Thymus (tissue), 11 donors: ENCODE results near the gene FSD1. TPM values are rescaled to one million over a fixed set of nuclear protein-coding genes. Genes with fewer than 3 reads are reported as not detected.
A peak's percentile ranks its signal among the peaks of the same experiment; 100 is the strongest.
"Not testable (repeated sequence)": the region's sequence is repeated elsewhere in the genome, so short reads cannot be mapped to it uniquely, and the experiment has no call there.

Experiments
- DNase-seq, 9 donors: peaks; one replicate each; pipeline ENCODE4 v3.0.0-alpha.2; 2013; ENCODE audit warnings: low spot score in 9 of 9, low read depth in 6 of 9, missing footprints in 1 of 9
- H3K27ac ChIP-seq, 2 donors: one replicate each; pipeline ENCODE4 v1.5.1; 2013; ENCODE audit warnings: control low read depth in 1 of 2, low read depth in 1 of 2, low read length in 1 of 2, mild to moderate bottlenecking in 1 of 2, moderate library complexity in 1 of 2
- H3K27me3 ChIP-seq, 2 donors: one replicate each; pipeline ENCODE4 v1.5.1; 2013; ENCODE audit warnings: low read length in 1 of 2; ENCODE audit not compliant: control insufficient read depth in 2 of 2, insufficient read depth in 1 of 2
- H3K36me3 ChIP-seq, 2 donors: one replicate each; pipeline ENCODE4 v1.5.1; 2013; ENCODE audit warnings: low read length in 1 of 2, mild to moderate bottlenecking in 1 of 2, moderate library complexity in 1 of 2; ENCODE audit not compliant: control insufficient read depth in 2 of 2, insufficient read depth in 2 of 2
- H3K4me1 ChIP-seq, 2 donors: one replicate each; pipeline ENCODE4 v1.5.1; 2013; ENCODE audit warnings: low read length in 2 of 2; ENCODE audit not compliant: control insufficient read depth in 2 of 2, insufficient read depth in 2 of 2
- H3K4me3 ChIP-seq, 2 donors: one replicate each; pipeline ENCODE4 v1.5.1; 2013; ENCODE audit warnings: low read length in 2 of 2, control low read depth in 1 of 2, mild to moderate bottlenecking in 1 of 2
- H3K9me3 ChIP-seq, 2 donors: one replicate each; pipeline ENCODE4 v1.5.1; 2013; ENCODE audit warnings: low read length in 1 of 2, mild to moderate bottlenecking in 1 of 2; ENCODE audit not compliant: control insufficient read depth in 2 of 2, insufficient read depth in 1 of 2
- WGBS: extraction: QIAGEN DNeasy Blood & Tissue Kit; methylation state at CpG from one replicate; pipeline ENCODE4 v1.1.7; 2013; 5-methylcytosine and 5-hydroxymethylcytosine counted together
- polyA plus RNA-seq: library from polyadenylated mRNA; stranded (reverse); fragments of 200-250 nt; gene quantifications from one replicate; pipeline ENCODE4 v1.2.3, GENCODE V29; 2013
- total RNA-seq: library from RNA; stranded (reverse); fragments of 120-200 nt; gene quantifications from one replicate; pipeline ENCODE4 v1.2.4, GENCODE V29; 2013
- donor health status: healthy.

The FSD1 gene
- total and polyA plus RNA-seq, 2 donors = 4.3 to 19.2 TPM

- no peak overlapping the region for H3K27ac ChIP-seq
- 72% methylated on average over 21 of the region's 21 CpGs for WGBS
- DNase-seq = peak in 7 of 9 donors; percentile 30 to 71 (median 50)
- H3K36me3 ChIP-seq = peaks cover 50 to 73% of the 10 kb centered on the region in 2 donors
- no peak overlapping the region for H3K4me3 ChIP-seq
- H3K4me1 ChIP-seq = no peaks in the 10 kb centered on the region
- peaks cover 0 to 11% of the 10 kb centered on the region in 2 donors for H3K9me3 ChIP-seq
- H3K27me3 ChIP-seq = no peaks in the 10 kb centered on the region
Measured at GRCh38 chr19:4267101-4267900, 37.1 kb upstream of the FSD1 start.

GRCh38 chr19:4267901-4268815, 36.2 kb upstream of the FSD1 start:
- Histone ChIP-seq H3K36me3 (peaks cover 48 to 65% of the 10 kb centered on the region in 2 donors), H3K27ac (no peak overlapping the region), H3K9me3 (peaks cover 0 to 11% of the 10 kb centered on the region in 2 donors), H3K4me3 (no peak overlapping the region), H3K27me3 (no peaks in the 10 kb centered on the region), H3K4me1 (no peaks in the 10 kb centered on the region)
- WGBS = 97% methylated on average over 30 of the region's 30 CpGs
- DNase-seq = no peak

- 94% methylated on average over 13 of the region's 13 CpGs for WGBS
- H3K27me3 ChIP-seq = no peaks in the 10 kb centered on the region
- H3K4me1 ChIP-seq = no peaks in the 10 kb centered on the region
- H3K9me3 ChIP-seq = peaks cover 0 to 11% of the 10 kb centered on the region in 2 donors
- peaks cover 42 to 61% of the 10 kb centered on the region in 2 donors for H3K36me3 ChIP-seq
- DNase-seq = no peak
- no peak overlapping the region for H3K27ac ChIP-seq
- H3K4me3 ChIP-seq = no peak overlapping the region
Measured at GRCh38 chr19:4268816-4269430, 35.5 kb upstream of the FSD1 start.

GRCh38 chr19:4272894-4273293, 31.5 kb upstream of the FSD1 start:
- H3K9me3 ChIP-seq = peaks cover 0 to 8% of the 10 kb centered on the region in 2 donors
- H3K4me3 ChIP-seq = no peak overlapping the region
- no peaks in the 10 kb centered on the region for H3K4me1 ChIP-seq
- H3K27ac ChIP-seq = no peak overlapping the region
- no peak for DNase-seq
- WGBS = 98% methylated on average over 10 of the region's 10 CpGs
- H3K27me3 ChIP-seq = peaks cover 5 to 13% of the 10 kb centered on the region in 2 donors
- H3K36me3 ChIP-seq = peaks cover 20 to 30% of the 10 kb centered on the region in 2 donors

GRCh38 chr19:4274321-4274686, 30.1 kb upstream of the FSD1 start:
- H3K4me1 ChIP-seq, H3K4me3 ChIP-seq, H3K27ac ChIP-seq, H3K9me3 ChIP-seq, DNase-seq: not testable (repeated sequence)
- WGBS = 97% methylated on average over 6 of the region's 6 CpGs
- Histone ChIP-seq H3K27me3 (peaks cover 19 to 27% of the 10 kb centered on the region in 2 donors), H3K36me3 (peaks cover 7 to 16% of the 10 kb centered on the region in 2 donors)

- no peak for DNase-seq
- 80% methylated on average over 16 of the region's 16 CpGs for WGBS
- H3K27me3 ChIP-seq = peaks cover 37 to 53% of the 10 kb centered on the region in 2 donors
Measured at GRCh38 chr19:4277191-4277696, 27.2 kb upstream of the FSD1 start.

GRCh38 chr19:4278010-4278409, 26.4 kb upstream of the FSD1 start:
- WGBS = 4% methylated on average over 4 of the region's 4 CpGs
- H3K4me3 ChIP-seq = no peak overlapping the region
- DNase-seq = no peak
- peaks cover 37 to 58% of the 10 kb centered on the region in 2 donors for H3K27me3 ChIP-seq
- H3K27ac ChIP-seq = no peak overlapping the region
- peaks cover 0 to 3% of the 10 kb centered on the region in 2 donors for H3K36me3 ChIP-seq
- peaks cover 3 to 7% of the 10 kb centered on the region in 2 donors for H3K4me1 ChIP-seq
- peaks cover under 1 to 3% of the 10 kb centered on the region in 2 donors for H3K9me3 ChIP-seq

More at GRCh38 chr19:4277191-4277696, 27.2 kb upstream of the FSD1 start:
- peaks cover 0 to 3% of the 10 kb centered on the region in 2 donors for H3K9me3 ChIP-seq
- H3K4me1 ChIP-seq = peaks cover 3 to 7% of the 10 kb centered on the region in 2 donors
- H3K27ac ChIP-seq = no peak overlapping the region
- no peak overlapping the region for H3K4me3 ChIP-seq
- H3K36me3 ChIP-seq = peaks cover 0 to 3% of the 10 kb centered on the region in 2 donors

- H3K4me3 ChIP-seq = peak within 1 kb of the TSS in 1 of 2 donors; percentile 21
- DNase-seq = no peak
- H3K9me3 ChIP-seq = peaks cover 1 to 3% of the 10 kb centered on the region in 2 donors
- no peaks in the 10 kb centered on the region for H3K36me3 ChIP-seq
- H3K27ac ChIP-seq = no peak within 1 kb of the TSS
- H3K4me1 ChIP-seq = peaks cover 3 to 7% of the 10 kb centered on the region in 2 donors
- WGBS = 1% methylated on average over 43 of the region's 44 CpGs
- H3K27me3 ChIP-seq = peaks cover 37 to 58% of the 10 kb centered on the region in 2 donors
Measured at GRCh38 chr19:4278419-4279266, 25.8 kb upstream of the FSD1 start, which contains the start of gene SHD. TSS of gene SHD (plus strand) at chr19:4279266. CDS start at chr19:4280064, 798 bp downstream.
